ENCODE data around the gene HRCT1.

HRCT1 gene

DNA sequence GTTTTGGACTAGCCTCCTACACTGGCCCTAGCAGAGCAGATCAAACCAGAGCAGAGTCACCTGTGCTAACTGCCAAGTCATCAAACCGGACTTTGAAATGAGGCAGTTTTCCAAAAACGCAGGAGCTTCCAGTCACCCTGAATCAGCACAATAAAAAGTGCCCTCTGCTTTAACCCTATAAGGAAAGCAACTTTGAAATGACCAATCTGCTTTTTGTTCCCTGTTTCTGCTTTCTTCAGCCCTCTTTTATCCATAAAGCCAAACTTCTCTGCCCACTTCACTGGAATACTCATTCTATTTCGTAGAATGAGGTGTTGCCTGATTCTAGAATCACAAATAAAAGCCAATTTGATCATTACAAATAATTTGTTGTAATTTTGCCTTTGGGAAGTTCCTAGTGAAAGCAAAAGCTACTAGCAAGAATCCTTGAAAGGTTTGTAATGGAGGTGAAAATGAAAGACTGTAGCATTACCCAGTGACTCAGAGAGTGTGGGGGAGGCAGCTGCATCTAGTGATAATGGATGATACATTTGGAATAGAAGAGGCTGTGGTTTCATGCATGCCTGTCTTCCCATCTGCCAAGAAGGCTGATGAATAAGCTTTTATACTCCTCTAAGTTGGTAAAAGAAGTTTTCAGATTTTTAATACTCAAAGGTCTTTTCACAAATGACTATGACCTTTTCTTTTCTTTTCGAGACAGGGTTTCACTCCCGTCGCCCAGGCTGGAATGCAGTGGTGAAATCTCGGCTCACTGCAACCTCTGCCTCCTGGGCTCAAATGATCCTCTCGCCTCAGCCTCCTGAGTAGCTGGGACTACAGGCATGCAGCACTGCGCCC lies 18.1 kb downstream of the HRCT1 start:
- TF ChIP-seq, protein P1, sequence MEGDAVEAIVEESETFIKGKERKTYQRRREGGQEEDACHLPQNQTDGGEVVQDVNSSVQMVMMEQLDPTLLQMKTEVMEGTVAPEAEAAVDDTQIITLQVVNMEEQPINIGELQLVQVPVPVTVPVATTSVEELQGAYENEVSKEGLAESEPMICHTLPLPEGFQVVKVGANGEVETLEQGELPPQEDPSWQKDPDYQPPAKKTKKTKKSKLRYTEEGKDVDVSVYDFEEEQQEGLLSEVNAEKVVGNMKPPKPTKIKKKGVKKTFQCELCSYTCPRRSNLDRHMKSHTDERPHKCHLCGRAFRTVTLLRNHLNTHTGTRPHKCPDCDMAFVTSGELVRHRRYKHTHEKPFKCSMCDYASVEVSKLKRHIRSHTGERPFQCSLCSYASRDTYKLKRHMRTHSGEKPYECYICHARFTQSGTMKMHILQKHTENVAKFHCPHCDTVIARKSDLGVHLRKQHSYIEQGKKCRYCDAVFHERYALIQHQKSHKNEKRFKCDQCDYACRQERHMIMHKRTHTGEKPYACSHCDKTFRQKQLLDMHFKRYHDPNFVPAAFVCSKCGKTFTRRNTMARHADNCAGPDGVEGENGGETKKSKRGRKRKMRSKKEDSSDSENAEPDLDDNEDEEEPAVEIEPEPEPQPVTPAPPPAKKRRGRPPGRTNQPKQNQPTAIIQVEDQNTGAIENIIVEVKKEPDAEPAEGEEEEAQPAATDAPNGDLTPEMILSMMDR (IDR thresholded peaks at IDR 0.05; ENCODE audit: insufficient read depth, low read depth, low read length, missing control alignments) = no peak
- no peak for DNase-seq (ENCODE audit: low read depth)
- no peak overlapping the region for H3K4me3 ChIP-seq (ENCODE audit: low read depth, low read length)

DNA sequence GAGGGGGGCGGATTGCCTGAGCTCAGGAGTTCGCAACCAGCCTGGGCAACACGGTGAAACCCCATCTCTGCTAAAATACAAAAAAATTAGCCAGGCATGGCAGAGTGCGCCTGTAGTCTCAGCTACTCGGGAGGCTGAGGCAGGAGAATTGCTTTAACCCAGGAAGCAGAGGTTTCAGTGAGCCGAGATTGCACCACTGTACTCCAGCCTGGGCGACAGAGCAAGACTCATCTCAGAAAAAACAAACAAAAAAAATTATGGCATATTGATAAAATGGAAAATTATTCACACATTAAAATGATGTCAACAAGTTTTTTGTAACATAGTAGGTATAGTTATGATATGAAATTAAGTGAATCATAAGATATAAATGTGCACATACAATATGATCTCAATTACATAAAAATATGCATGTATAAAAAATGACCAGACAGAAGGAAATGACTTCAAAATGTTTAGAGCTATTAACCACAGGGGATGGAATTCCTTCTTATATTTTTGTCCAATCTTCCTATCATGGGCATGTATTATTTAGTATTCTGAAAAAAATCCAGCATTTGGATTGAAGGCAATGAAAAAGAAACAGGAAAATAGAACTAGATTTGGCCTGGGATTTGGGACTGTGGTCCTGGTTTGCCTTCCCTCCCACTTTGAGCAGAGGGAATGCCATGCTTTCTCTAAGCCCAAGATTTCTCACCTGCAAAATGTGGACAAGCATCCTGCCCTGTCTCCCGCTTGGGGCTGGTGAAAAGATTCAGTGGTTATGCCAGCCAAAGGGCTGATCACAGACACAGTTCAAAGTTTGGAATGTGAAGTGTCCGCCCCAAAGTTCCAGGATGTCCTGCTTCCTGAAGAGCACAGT lies 22.8 kb downstream of the HRCT1 start:
- TF ChIP-seq, protein P1 (IDR thresholded peaks at IDR 0.05; ENCODE audit: insufficient read depth, low read depth, low read length, missing control alignments) = no peak
- DNase-seq (ENCODE audit: low read depth) = no peak

DNA sequence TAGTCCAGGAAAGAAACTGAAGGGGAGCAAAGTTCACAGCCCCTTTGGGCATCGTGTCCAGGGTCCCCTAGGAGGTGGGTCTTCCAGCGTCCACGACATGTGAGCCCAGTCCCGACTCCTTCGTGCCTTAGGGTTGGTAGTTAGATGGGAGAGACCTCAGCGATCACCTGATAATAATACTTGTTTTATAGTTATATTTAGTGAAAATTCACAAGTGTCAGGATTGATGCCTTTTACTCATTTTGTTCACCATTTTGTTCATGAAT lies 23.4 kb downstream of the HRCT1 start:
- TF ChIP-seq, protein P1 (IDR thresholded peaks at IDR 0.05; ENCODE audit: insufficient read depth, low read depth, low read length, missing control alignments) = no peak
- DNase-seq (ENCODE audit: low read depth) = no peak
- no peak overlapping the region for H3K4me3 ChIP-seq (ENCODE audit: low read depth, low read length)

More for the DNA sequence above, 22.8 kb downstream of the HRCT1 start:
- no peak overlapping the region for H3K4me3 ChIP-seq (ENCODE audit: low read depth, low read length)

DNA sequence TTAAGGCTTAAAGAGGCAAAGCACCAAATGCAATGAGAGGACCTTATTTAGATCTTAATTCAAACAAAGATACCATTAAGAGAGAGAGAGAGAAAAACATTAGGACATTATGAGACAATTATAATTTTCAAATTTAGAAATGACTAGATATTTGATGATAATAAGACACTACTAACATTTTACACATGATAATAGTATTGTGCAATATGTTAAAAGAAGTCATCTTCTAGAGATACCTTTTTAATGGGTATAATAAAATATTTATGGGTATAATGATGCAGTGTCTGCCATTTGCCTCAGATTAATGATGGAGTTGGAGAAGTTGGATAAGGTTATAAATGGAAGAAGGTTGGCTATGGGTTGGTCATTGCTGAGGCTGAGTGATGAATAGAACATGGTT lies 24.5 kb downstream of the HRCT1 start:
- no peak for DNase-seq (ENCODE audit: low read depth)
- TF ChIP-seq, protein P1 (IDR thresholded peaks at IDR 0.05; ENCODE audit: insufficient read depth, low read depth, low read length, missing control alignments) = no peak
- H3K4me3 ChIP-seq (ENCODE audit: low read depth, low read length) = no peak overlapping the region

DNA sequence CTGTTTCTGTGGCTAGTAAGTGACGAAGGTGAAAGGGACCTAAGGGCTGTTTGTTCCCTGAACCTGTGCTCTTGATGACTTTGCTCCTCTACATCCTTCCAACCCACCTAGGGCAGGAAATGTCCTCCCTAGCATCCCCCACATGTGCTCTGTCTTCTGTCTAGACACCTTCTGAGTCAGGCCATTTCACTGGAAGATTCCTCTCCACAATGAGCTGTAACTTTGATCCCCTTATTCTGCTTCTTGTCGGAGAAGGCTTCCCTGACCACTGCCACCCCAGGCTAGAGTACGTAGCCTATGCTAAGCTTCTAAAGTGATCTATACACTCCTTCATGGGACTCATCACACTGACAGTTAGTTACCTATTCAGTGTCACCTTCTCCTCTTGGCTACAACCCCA lies 25.0 kb downstream of the HRCT1 start:
- TF ChIP-seq, protein P1 (IDR thresholded peaks at IDR 0.05; ENCODE audit: insufficient read depth, low read depth, low read length, missing control alignments) = no peak

DNA sequence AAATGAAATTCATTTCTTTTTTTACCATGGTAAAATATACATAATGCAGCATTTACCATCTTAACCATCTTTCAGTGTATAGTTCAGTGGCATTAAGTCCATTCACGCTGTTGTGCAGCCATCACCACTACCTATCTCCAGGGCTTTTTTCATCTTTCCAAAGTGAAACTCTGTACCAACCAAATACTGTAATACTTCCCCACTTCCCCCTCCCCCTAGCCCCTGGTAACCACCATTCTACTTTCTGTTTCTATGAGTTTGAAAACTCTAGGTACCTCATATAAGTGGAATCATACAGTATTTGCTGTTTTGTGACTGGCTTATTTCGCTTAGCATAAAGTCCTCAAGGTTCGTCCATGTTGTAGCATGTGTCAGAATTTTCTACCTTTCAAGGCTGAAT lies 26.7 kb downstream of the HRCT1 start:
- DNase-seq (ENCODE audit: low read depth) = no peak
- no peak overlapping the region for H3K4me3 ChIP-seq (ENCODE audit: low read depth, low read length)
- TF ChIP-seq, protein P1 (IDR thresholded peaks at IDR 0.05; ENCODE audit: insufficient read depth, low read depth, low read length, missing control alignments) = no peak

More for the DNA sequence above, 25.0 kb downstream of the HRCT1 start:
- DNase-seq (ENCODE audit: low read depth) = no peak
- H3K4me3 ChIP-seq (ENCODE audit: low read depth, low read length) = no peak overlapping the region
